IMR-90 (cell line): ENCODE results near the gene RPS27L. TPM values are rescaled to one million over a fixed set of nuclear protein-coding genes. Genes with fewer than 3 reads are reported as not detected.

ENCODE experiments used
- ATAC-seq: fragments of 200-7000 bp; cut with Tn5 transposase; 2 replicates; pipeline ENCODE4 v1.9.1; 2020; ENCODE audit warnings: low read depth, mild to moderate bottlenecking, moderate library complexity
- BruUV-seq: library from RNA; stranded (reverse); fragments of 400-500 nt; replicated peaks from 2 replicates; lab custom pipeline; 2021; lab: Mats Ljungman, UMichigan
- CTCF ChIA-PET: fragments of 300-600 bp; formaldehyde crosslinking; extraction: SDS; loops from one replicate; lab custom pipeline; 2021; ENCODE audit warnings: antibody characterized with exemption; lab: Yijun Ruan, JAX
- POLR2A ChIA-PET: fragments of 300-600 bp; sonication (Branson Sonifier 250); formaldehyde crosslinking; loops from one replicate; lab custom pipeline; 2022; ENCODE audit warnings: antibody characterized with exemption; ENCODE audit not compliant: unreplicated experiment; lab: Charles Lee
- DNase-seq: peaks from one replicate; pipeline ENCODE4 v3.0.0; 2013
- H2AFZ ChIP-seq: replicated peaks from 2 replicates; pipeline ENCODE3; 2013; ENCODE audit warnings: low read length, mild to moderate bottlenecking; ENCODE audit not compliant: poor library complexity
- H2AK5ac ChIP-seq: 2 replicates; pipeline ENCODE4 v1.6.1; 2013; ENCODE audit warnings: low read depth, low read length, inconsistent platforms
- H2AK9ac ChIP-seq: replicated peaks from 2 replicates; pipeline ENCODE3; 2013; ENCODE audit warnings: mild to moderate bottlenecking, low read depth, low read length, moderate library complexity; ENCODE audit not compliant: poor library complexity
- H2BK120ac ChIP-seq: 2 replicates; pipeline ENCODE4 v1.6.1; 2013; ENCODE audit warnings: low read depth, low read length, inconsistent platforms
- H2BK15ac ChIP-seq: 3 replicates; pipeline ENCODE4 v1.6.1; 2013; ENCODE audit warnings: low read depth, low read length, inconsistent platforms
- H2BK20ac ChIP-seq: 2 replicates; pipeline ENCODE4 v1.6.1; 2013; ENCODE audit warnings: low read depth, mild to moderate bottlenecking, inconsistent platforms, low read length, moderate library complexity
- H2BK5ac ChIP-seq: 2 replicates; pipeline ENCODE4 v1.6.1; 2013; ENCODE audit warnings: mild to moderate bottlenecking, low read depth, low read length, inconsistent platforms; ENCODE audit not compliant: poor library complexity, severe bottlenecking
- H3K14ac ChIP-seq: replicated peaks from 2 replicates; pipeline ENCODE4 v1.6.1; 2013; ENCODE audit warnings: low read depth, low read length, inconsistent platforms
- H3K18ac ChIP-seq: 2 replicates; pipeline ENCODE4 v1.6.1; 2013; ENCODE audit warnings: low read depth, low read length, control low read depth
- H3K23ac ChIP-seq: 2 replicates; pipeline ENCODE4 v1.6.1; 2013; ENCODE audit warnings: low read depth, low read length, inconsistent platforms
- H3K27ac ChIP-seq: 2 replicates; pipeline ENCODE4 v1.5.1; 2013; ENCODE audit warnings: mild to moderate bottlenecking, control low read depth, low read length; ENCODE audit not compliant: insufficient read depth
- H3K27me3 ChIP-seq: 2 replicates; pipeline ENCODE4 v1.6.1; 2013; ENCODE audit warnings: low read length; ENCODE audit not compliant: control insufficient read depth, insufficient read depth
- H3K36me3 ChIP-seq: 2 replicates; pipeline ENCODE4 v1.6.1; 2013; ENCODE audit warnings: low read length, mixed read lengths; ENCODE audit not compliant: control insufficient read depth, insufficient read depth
- H3K4ac ChIP-seq: 2 replicates; pipeline ENCODE4 v1.6.1; 2013; ENCODE audit warnings: low read depth, low read length, inconsistent platforms
- H3K4me1 ChIP-seq: 2 replicates; pipeline ENCODE4 v1.6.1; 2013; ENCODE audit warnings: low read length, mixed read lengths; ENCODE audit not compliant: control insufficient read depth, insufficient read depth
- H3K4me2 ChIP-seq: 2 replicates; pipeline ENCODE4 v1.6.1; 2013; ENCODE audit warnings: low read depth, mild to moderate bottlenecking, control low read depth, low read length, moderate library complexity
- H3K4me3 ChIP-seq: 2 replicates; pipeline ENCODE4 v1.5.1; 2013; ENCODE audit warnings: low read depth, mild to moderate bottlenecking, control low read depth, low read length, moderate library complexity; ENCODE audit not compliant: insufficient read depth
- H3K56ac ChIP-seq: 2 replicates; pipeline ENCODE4 v1.6.1; 2013; ENCODE audit warnings: low read length, inconsistent platforms; ENCODE audit not compliant: insufficient read depth; ENCODE audit errors: extremely low read depth
- H3K79me1 ChIP-seq, 2 experiments: 2 replicates each; pipeline ENCODE4 v1.6.1; 2013; ENCODE audit warnings: low read length in 2 of 2, inconsistent platforms in 1 of 2, low read depth in 1 of 2
- H3K9ac ChIP-seq: 2 replicates; pipeline ENCODE4 v1.6.1; 2013; ENCODE audit warnings: low read depth, low read length, control low read depth
- H3K9me1 ChIP-seq: 2 replicates; pipeline ENCODE4 v1.6.1; 2013; ENCODE audit warnings: low read length, inconsistent platforms; ENCODE audit not compliant: insufficient read depth
- H3K9me3 ChIP-seq: 2 replicates; pipeline ENCODE4 v1.6.1; 2013; ENCODE audit warnings: low read length; ENCODE audit not compliant: control insufficient read depth, insufficient read depth
- H4K20me1 ChIP-seq: 2 replicates; pipeline ENCODE4 v1.6.1; 2013; ENCODE audit warnings: low read length, inconsistent platforms; ENCODE audit not compliant: insufficient read depth
- H4K5ac ChIP-seq: 2 replicates; pipeline ENCODE4 v1.6.1; 2013; ENCODE audit warnings: mild to moderate bottlenecking, low read depth, low read length, control low read depth
- H4K8ac ChIP-seq, 2 experiments: 2 replicates each; pipeline ENCODE4 v1.6.1; 2013; ENCODE audit warnings: low read depth in 2 of 2, low read length in 2 of 2, control low read depth in 1 of 2, inconsistent platforms in 1 of 2
- H4K91ac ChIP-seq: 2 replicates; pipeline ENCODE4 v1.6.1; 2013; ENCODE audit warnings: low read depth, low read length, inconsistent platforms; ENCODE audit not compliant: insufficient read depth
- CEBPB ChIP-seq: IDR thresholded peaks from 2 replicates; pipeline ENCODE4 v1.6.1; 2012; ENCODE audit warnings: low read depth, low read length, improper control_type of control experiment
- CHD1 ChIP-seq: IDR thresholded peaks from 2 replicates; pipeline ENCODE4 v1.6.1; 2012; ENCODE audit warnings: low read depth, low read length, improper control_type of control experiment
- MAFK ChIP-seq: IDR thresholded peaks from 2 replicates; pipeline ENCODE4 v1.6.1; 2012; ENCODE audit warnings: low read depth, low read length, improper control_type of control experiment
- MXI1 ChIP-seq: IDR thresholded peaks from 2 replicates; pipeline ENCODE4 v1.6.1; 2012; ENCODE audit warnings: low read depth, mild to moderate bottlenecking, low read length, moderate library complexity, borderline replicate concordance
- NFE2L2 ChIP-seq: fragments of 150-350 bp; IDR thresholded peaks from 2 replicates; pipeline ENCODE4 v1.6.1; 2016; ENCODE audit warnings: low read depth, mild to moderate bottlenecking, low read length
- RCOR1 ChIP-seq: IDR thresholded peaks from 2 replicates; pipeline ENCODE4 v1.6.1; 2012; ENCODE audit warnings: mild to moderate bottlenecking, low read length, improper control_type of control experiment; ENCODE audit not compliant: insufficient replicate concordance
- RFX5 ChIP-seq: IDR thresholded peaks from 2 replicates; pipeline ENCODE4 v1.8.0; 2012; ENCODE audit warnings: low read depth, mild to moderate bottlenecking, low read length, moderate library complexity
- SMC3 ChIP-seq: fragments of 150-350 bp; IDR thresholded peaks from 2 replicates; pipeline ENCODE4 v1.6.1; 2016; ENCODE audit warnings: low read depth, mild to moderate bottlenecking, antibody characterized with exemption, low read length, moderate library complexity
- WGBS, 2 experiments: methylation state at CpG; one replicate each; pipeline versions ENCODE4 v1.1.5 to v1.1.7; 2013; ENCODE audit warnings: missing lambda C conversion rate in 2 of 2; ENCODE audit not compliant: insufficient read length in 1 of 2; ENCODE audit errors: extremely low coverage in 2 of 2; 5-methylcytosine and 5-hydroxymethylcytosine counted together
- dilution Hi-C: fragments of 300-500 bp; cut with HindIII; formaldehyde crosslinking; loops from one replicate; pipeline ENCODE4 v1.14.3; 2018; ENCODE audit warnings: low sequenced_read_pairs; ENCODE audit not compliant: unreplicated experiment
- in situ Hi-C: fragments of 300-500 bp; cut with MboI; formaldehyde crosslinking; loops from 3 replicates; pipeline ENCODE4 v1.14.3; 2019; ENCODE audit warnings: low sequenced_read_pairs, inconsistent platforms, mixed read lengths
- intact Hi-C: fragments of 100-400 bp; cut with micrococcal nuclease; formaldehyde crosslinking; loops from 2 replicates; pipeline ENCODE4 v1.10.0; 2022
- polyA plus RNA-seq, 3 experiments: library from polyadenylated mRNA; depleted of rRNA; stranded (reverse); fragments of >200 nt; gene quantifications; 2 replicates each; pipeline ENCODE4 v1.2.3, GENCODE V29; 2012; ENCODE audit warnings: low replicate concordance in 1 of 3
- total RNA-seq: library from RNA; depleted of rRNA; stranded (reverse); fragments of >200 nt; gene quantifications from 2 replicates; pipeline ENCODE4 v1.2.3, GENCODE V29; 2012
- TF ChIP-seq, protein P1 (sequence below): conservative IDR thresholded peaks from 2 replicates; pipeline ENCODE4 v1.5.1; 2012; ENCODE audit warnings: mild to moderate bottlenecking, low read depth, low read length, improper control_type of control experiment
- TF ChIP-seq, protein P2 (sequence below): fragments of 150-350 bp; IDR thresholded peaks from 2 replicates; pipeline ENCODE4 v1.6.1; 2017; ENCODE audit warnings: mild to moderate bottlenecking, antibody characterized with exemption, low read length, low read depth

Gene RPS27L
- total and polyA plus RNA-seq, 2 of the 4 experiments (the other 2 are of a cell fraction) = 53.1 to 302 TPM

DNA sequence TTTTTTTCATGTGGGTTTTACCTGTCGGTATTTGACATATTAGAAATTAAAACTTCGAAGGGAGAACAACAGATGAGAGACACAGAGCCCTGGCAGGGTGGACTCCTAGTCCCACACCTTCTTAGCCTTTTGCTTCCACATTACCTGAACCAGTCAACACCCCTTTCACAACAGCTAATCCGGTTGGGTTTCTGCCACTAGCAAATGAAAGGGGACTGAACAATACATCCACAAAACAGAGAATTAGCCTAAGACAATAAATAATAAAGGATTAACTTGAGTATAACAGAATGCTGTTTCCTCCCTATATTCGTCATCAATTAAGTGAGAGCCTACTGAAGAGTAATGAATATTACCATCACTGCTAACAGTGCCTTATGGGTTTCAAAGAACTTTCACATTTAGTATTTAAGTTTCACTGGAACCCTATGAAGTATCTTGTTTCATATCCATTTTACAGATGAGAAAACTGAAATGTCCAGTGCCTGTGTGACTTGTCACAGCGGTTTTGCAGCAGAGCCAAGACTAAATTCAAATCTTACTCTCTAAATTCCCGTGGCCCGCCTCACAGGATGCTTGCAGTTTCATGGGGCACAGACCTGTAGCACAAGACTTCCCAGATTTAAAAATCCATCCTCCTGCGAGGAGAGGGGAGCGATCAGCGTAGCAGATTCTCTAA lies 31.1 kb upstream of the RPS27L start:
- Histone ChIP-seq H2BK5ac (peak overlapping the region; percentile 44), H2AFZ (peak overlapping the region; percentile 88), H3K79me1 (peaks cover 17 to 36% of the 10 kb centered on the region in 2 experiments), H4K91ac (peak overlapping the region; percentile 76), H3K36me3 (no peaks in the 10 kb centered on the region), H4K5ac (peak overlapping the region; percentile 80), H3K14ac (peak overlapping the region; percentile 77), H3K4ac (peak overlapping the region; percentile 77), H2BK20ac (peak overlapping the region; percentile 25), H2BK15ac (peak overlapping the region; percentile 53; the same call in 1 of the 3 replicates), H3K9me3 (no peaks in the 10 kb centered on the region), H4K8ac (peak overlapping the region; percentile 72 to 85), H3K4me1 (peaks cover 10% of the 10 kb centered on the region), H3K9me1 (peaks cover 14% of the 10 kb centered on the region), H3K23ac (peak overlapping the region; percentile 77), H2AK5ac (peak overlapping the region; percentile 49), H3K9ac (peak overlapping the region; percentile 44), H3K4me2 (peak overlapping the region; percentile 96), H4K20me1 (peaks cover 12% of the 10 kb centered on the region; the same call in 1 of the 2 replicates), H3K18ac (peak overlapping the region; percentile 4), H2BK120ac (peak overlapping the region; percentile 75), H3K4me3 (peak overlapping the region; percentile 54), H3K27ac (peak overlapping the region; percentile 31), H3K27me3 (no peaks in the 10 kb centered on the region), H2AK9ac (no peak overlapping the region), H3K56ac (peak overlapping the region; percentile 67)
- no TSS peak for BruUV-seq
- POLR2A ChIA-PET = no interaction called here
- DNase-seq (no peak), ATAC-seq (no peak; the same call in 1 of the 2 replicates)
- in situ Hi-C loops (no loop called here), dilution Hi-C loops (no loop called here), intact Hi-C loops (loop anchor here (2.0 kb wide), 1 partner anchor 88 kb away; the partner anchor contains the start of gene APH1B)
- no CpG with 5 or more reads among the region's 10 CpGs for WGBS, 2 experiments
- CTCF ChIA-PET = no interaction called here
- no peak for TF ChIP-seq NFE2L2
- TF ChIP-seq RCOR1 = no peak
- TF ChIP-seq CEBPB = no peak
- TF ChIP-seq MXI1 = no peak
- TF ChIP-seq RFX5 = no peak
- TF ChIP-seq MAFK = no peak
- no peak for TF ChIP-seq CHD1
- TF ChIP-seq, protein P1, sequence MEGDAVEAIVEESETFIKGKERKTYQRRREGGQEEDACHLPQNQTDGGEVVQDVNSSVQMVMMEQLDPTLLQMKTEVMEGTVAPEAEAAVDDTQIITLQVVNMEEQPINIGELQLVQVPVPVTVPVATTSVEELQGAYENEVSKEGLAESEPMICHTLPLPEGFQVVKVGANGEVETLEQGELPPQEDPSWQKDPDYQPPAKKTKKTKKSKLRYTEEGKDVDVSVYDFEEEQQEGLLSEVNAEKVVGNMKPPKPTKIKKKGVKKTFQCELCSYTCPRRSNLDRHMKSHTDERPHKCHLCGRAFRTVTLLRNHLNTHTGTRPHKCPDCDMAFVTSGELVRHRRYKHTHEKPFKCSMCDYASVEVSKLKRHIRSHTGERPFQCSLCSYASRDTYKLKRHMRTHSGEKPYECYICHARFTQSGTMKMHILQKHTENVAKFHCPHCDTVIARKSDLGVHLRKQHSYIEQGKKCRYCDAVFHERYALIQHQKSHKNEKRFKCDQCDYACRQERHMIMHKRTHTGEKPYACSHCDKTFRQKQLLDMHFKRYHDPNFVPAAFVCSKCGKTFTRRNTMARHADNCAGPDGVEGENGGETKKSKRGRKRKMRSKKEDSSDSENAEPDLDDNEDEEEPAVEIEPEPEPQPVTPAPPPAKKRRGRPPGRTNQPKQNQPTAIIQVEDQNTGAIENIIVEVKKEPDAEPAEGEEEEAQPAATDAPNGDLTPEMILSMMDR = no peak
- TF ChIP-seq, protein P2, sequence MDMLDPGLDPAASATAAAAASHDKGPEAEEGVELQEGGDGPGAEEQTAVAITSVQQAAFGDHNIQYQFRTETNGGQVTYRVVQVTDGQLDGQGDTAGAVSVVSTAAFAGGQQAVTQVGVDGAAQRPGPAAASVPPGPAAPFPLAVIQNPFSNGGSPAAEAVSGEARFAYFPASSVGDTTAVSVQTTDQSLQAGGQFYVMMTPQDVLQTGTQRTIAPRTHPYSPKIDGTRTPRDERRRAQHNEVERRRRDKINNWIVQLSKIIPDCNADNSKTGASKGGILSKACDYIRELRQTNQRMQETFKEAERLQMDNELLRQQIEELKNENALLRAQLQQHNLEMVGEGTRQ = no peak
- no peak for TF ChIP-seq SMC3
